HG03460 (cell line): ENCODE results near the gene ARHGAP4.

Source experiments
- ATAC-seq: cut with Tn5 transposase; IDR thresholded peaks from one replicate; pipeline ENCODE4 v1.9.1; 2021; ENCODE audit not compliant: unreplicated experiment

The ARHGAP4 gene

GRCh38 chrX:153869473-153870287, 56.4 kb downstream of the ARHGAP4 start:
- no peak for ATAC-seq

DNA sequence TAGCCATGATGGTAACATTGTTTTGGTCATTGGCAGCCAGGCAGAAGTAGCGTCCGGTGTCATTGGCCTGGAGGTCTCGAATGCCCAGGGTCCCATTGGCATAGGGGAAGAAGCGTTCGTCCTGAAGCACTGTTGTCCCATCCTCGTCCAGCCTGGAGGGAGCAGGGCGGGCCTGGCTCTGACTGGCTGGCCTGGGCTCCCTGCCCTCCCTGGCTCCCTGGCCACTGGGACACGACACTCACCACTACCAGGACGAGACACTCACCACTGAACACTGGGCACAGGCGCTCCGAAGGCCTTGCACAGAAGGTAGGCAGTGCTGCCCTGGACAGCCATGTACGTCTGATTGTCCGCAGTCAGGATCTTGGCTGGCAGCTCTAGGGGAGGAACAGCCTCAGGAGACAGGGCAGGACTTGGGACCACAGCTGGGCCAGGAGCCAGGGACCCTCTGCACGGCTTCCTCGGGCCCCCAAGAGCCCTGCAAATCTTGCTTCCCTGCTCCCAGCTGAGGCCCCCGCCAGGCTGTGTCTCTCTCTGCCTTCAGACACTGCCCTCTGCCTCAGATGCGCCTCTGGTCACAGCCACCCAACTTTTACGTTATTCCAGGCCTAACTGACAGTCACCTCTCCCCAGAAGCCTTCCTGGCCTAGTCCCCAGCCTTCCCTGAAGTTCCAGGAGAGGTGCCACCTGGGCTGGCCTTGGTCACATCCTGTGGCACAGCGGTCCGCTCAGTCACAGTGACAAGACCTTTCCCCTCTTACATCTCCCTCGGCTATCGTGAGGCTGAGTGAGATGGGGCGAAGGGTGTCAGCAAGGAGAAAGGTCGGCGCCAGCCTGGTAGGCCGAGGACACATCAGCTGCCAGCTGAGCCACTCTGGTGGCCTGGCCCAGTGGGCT, 57.2 kb downstream of the ARHGAP4 start:
- no peak for ATAC-seq

- ATAC-seq, result no peak
Observed at GRCh38 chrX:153867671-153868070, 58.4 kb downstream of the ARHGAP4 start.

DNA sequence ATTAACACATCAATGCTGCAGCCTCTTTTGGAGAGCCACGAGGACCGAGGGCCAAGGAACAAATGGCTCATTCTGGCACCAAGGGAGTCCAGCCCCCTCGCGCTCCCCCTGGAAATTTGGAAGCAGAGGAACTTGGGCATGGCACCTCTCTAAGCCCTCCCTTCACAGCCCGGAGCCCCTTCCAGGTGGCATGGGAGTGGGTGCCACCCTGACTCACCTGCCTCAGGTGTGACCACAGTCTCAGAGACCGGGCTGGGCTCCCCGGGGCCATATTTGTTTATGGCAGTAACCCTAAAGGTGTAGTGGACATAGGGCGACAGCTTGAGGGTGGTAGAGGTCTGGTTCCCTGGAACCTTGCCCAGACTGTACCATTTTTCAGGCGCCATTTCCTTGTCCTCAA, 58.9 kb downstream of the ARHGAP4 start:
- no peak for ATAC-seq

DNA sequence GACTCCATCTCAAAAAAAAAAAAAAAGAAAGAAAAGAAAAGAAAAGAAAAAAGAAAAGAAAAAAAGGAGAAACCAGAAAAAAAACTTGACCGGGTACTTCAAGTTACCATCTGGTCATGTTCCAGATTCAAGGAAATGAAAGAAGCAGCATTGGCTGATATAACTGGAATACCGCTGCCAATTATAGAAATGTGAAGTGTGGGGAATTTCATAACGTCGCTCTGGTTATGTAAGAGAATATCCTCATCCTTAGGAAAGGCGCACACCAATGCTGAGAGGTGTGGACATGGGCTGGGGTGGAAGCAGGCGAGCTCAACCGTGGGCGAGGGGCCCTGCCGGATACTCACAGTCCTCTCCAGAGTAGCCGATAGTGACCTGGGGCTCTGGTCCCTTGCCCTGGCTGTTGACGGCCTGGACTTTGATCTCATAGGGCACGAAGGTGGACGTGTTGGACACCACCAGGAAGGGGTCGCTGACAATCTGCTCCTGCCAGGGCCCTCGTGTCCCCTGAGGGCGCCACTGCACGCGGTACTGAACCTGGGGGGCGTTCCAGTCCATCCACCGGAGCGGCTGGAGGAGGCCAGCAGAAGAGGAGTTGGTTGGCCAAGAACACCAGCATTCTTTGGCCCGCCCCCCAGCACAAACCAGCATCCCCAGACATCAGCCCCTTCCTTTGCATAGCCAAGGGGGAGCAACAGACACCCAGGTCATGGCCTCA, 59.6 kb downstream of the ARHGAP4 start:
- no peak for ATAC-seq

GRCh38 chrX:153865685-153866084, 60.4 kb downstream of the ARHGAP4 start:
- ATAC-seq, result no peak

DNA sequence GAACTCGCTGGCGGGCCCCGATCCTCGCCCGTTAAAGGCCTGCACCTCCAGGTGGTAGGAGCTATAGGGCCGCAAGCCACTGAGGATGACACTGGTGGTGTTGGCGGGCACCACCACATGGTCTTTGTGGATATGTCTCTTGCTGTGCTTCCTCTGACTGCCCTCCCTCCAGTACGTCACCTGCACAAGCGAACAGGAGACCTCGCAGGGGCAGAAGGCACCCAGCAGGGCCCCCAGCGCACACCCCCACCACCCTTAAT, 60.8 kb downstream of the ARHGAP4 start:
- ATAC-seq, result no peak

DNA sequence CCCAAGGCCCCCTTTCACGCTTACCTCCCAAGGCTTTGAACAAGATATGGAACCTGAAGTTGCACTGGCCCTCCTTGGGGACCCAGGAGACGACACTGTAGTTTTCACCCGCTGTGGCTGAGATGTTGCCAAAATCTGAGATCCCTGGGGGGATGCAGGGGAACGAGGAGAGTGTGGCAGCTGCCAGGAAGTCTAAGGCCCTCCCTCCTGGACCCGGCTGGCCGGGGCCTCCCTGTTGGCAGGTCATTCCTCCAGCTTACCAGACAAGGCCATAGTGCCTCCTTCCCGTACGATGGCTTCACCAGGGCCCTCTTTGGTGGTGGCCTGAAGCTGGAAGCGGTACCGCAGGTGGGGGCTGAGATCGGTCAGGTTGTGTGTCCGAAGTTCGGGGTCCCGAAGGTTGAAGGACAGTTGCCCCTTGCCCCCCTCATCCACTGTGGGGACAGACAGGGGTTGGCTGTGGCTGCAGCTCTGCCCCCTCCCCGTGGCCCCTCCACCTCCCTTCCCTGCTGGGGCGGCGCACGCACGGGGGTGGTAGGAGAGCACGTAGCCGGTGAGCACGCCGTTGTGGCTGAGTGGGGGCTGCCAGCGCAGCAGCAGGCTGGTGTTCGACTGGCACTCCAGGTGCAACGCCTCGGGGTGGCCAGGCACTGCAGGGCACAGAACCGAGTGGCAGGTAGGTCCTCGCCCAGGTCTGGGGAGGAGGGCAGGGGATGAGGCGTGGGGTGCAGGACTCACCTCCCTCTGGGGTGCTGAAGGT, 61.3 kb downstream of the ARHGAP4 start:
- ATAC-seq, result no peak

DNA sequence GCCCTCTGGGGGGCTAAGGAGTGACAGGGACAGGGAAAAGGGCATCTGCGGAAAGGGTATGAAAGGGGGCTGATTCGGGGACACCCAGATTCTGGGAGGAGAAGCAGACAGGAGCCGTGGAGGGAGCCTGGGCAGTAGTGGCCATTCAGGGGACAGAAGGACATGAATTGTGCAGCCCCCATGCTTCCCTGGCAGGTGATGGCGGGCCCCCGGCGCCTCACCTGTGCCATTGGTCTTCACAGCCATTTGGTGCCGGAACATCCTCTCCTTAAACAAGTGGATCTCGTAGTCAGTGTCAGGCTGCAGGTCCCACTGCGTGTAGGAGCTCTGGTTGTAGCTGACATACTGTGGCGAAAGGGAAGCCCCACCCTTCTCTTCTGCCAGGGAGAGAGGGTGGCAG, 62.0 kb downstream of the ARHGAP4 start:
- no peak for ATAC-seq

DNA sequence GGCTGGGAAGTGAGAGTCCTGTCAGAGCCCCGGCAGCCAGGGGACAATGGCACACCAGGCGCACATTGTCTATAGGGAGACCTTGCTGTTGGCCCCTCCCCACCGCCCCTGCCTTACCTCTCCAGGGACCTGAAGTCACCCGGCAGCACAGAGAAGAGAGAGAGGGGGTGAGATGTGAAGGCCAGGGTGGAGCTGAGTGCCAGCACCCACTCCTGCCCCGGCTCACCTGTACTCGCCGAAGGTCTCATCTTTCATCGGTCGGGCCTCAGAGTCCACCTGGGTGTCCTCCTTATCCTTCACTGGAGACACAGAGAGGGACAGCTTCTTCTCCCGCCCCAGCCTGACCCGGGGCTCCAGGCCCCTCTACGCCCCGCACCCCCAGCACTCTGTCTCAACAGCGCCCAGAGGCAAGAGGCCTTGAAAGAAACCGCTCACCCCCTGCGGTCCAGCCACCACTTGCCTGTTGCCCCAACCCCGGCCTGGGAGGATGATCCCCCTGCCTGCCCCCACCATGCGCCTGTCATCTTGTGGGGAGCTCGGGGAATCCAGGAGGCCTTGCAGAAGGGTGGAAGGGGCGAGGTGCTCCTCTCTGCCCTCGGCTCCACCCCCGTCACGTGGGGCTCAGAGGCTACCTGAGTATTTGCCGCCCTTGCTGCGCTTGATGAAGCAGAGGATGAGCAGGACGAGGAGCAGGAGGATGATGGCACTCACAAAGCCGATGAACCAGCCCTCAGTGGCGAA, 62.6 kb downstream of the ARHGAP4 start:
- no peak for ATAC-seq

DNA sequence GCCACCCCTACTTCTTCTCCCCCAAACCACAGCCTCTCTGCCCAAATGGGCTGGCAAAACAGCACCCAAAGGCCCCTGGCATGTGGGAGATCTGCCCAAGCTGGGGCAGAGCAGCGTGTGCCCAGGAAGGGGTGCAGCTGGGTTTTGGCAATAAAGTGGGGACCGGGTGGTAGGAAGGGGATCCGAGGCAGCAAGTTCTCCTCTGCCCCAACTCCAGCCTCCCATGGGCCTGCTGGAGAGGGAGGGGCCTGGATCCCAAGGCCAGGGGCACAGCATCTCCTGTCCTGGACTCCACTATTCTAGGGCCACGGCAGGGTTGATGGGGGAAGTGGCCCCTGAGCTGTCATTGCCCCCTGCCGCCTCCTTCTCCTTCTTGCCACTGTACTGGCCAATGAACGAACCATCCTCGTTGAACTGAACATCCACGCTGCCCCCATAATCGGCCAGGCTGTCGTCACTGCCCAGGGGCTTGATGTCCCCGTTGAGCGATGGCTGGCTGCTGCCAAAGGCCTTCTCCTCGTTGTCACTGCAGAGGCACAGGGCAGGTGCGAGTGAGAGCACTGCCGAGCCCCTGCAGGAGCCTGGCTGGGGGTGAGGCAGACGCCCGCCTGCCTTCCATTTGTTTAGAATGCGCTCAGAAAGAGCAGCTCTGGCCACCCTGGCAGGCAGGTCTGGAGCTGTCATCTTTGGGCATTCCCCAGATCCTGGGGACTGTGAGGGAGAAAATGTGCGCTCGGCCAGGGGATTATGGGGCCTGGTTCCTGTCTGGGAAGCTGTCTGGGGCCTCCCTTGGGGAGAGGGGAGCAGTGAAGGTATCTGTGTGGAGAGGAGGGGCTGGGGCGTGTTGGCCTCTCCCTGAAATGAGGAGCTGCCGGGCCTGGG, 63.5 kb downstream of the ARHGAP4 start:
- ATAC-seq, result no peak

DNA sequence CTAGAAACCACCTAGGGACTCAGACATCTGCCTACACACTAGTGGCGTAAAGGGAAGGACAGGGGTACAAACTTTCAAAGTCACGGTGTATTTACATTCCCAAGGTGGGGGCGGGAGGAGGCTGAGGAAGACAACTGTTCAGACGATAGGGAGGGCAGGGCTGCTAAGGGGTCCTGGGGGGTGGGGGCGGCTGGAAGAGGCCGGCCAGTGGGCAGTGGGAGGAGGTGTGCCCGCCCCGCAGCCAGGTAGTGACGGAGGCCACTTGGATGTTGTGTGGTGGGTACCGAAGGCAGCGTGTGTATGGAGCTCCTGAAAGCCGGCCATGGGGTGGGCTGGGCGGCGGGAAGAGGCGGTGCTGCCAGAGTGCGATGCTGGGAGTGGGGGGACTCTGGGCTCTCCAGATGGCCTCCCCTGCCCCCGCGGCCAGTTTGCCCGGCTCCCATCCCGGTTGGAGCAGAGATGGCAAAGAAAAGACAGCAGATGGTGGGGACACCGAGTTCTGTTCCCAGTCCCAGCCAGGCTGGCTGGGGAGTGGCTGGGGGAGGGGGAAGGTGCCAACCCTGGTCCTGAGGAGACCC, 64.2 kb downstream of the ARHGAP4 start:
- ATAC-seq, result no peak

DNA sequence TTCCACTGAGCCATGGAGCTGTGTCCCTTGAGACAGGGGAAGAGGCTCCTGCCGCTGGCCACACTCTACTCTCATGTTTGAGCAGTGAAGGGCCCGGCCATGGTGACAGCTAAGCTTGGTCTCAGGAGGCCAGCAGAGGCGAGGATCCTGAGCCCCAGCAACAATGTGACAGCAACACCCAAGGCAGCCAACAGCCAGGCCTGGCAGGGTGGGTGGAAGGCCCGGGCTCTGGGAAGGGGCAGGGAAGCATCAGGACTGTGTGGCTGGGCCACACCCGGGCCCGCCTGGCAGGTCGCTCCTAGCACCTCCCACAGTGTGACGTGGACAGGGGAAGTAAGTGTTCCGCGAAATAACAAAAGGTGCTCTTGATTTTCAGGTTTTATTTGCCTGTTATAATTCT, 64.9 kb downstream of the ARHGAP4 start:
- no peak for ATAC-seq
